ENCODE results near the gene CHST11.

- TF ChIP-seq EZH2 (IDR thresholded peaks at IDR 0.05) (no peak), FOXP2 (optimal IDR thresholded peaks at IDR 0.05; ENCODE audit: control extremely low read depth, extremely low read length, insufficient read depth) (no peak), POLR2AphosphoS5 (IDR thresholded peaks at IDR 0.05; ENCODE audit: borderline replicate concordance, low read depth, low read length) (no peak)
These were observed 148.4 kb downstream of the CHST11 start for GRCh38 chr12:104604995-104605675.
